ENCODE data around the gene ZC3HAV1.

GRCh38 chr7:139022286-139022685 lies 87.2 kb downstream of the ZC3HAV1 start:
- TF ChIP-seq CTCF (optimal IDR thresholded peaks at IDR 0.05 in 1 of 3, IDR thresholded peaks at IDR 0.05 in 1 of 3, conservative IDR thresholded peaks at IDR 0.05 in 1 of 3; ENCODE audit: extremely low read depth in 1 of 3, insufficient read depth in 2 of 3, low read length in 3 of 3) = no peak
- no peak for TF ChIP-seq EZH2 (IDR thresholded peaks at IDR 0.05; ENCODE audit: low read length)
